ENCODE measurements around the gene RARS2.
"Not testable (repeated sequence)": the region's sequence is repeated elsewhere in the genome, so short reads cannot be mapped to it uniquely, and the experiment has no call there.

Gene RARS2

GRCh38 chr6:87494761-87495422, 94.9 kb downstream of the RARS2 start:
- DNase-seq = no peak

- DNase-seq = not testable (repeated sequence)
These were observed 100.5 kb downstream of the RARS2 start for GRCh38 chr6:87489326-87489725.

GRCh38 chr6:87487555-87487954, 102.2 kb downstream of the RARS2 start:
- no peak for DNase-seq

- DNase-seq = no peak
These were observed 105.3 kb downstream of the RARS2 start for GRCh38 chr6:87484491-87484890.

- no peak for DNase-seq
These were observed 105.9 kb downstream of the RARS2 start for GRCh38 chr6:87483929-87484328.

- no peak for DNase-seq
These were observed 107.4 kb downstream of the RARS2 start for GRCh38 chr6:87482366-87482765.

- no peak for DNase-seq
These were observed 107.9 kb downstream of the RARS2 start for GRCh38 chr6:87481931-87482330.

- DNase-seq = no peak
These were observed 116.3 kb downstream of the RARS2 start for GRCh38 chr6:87473419-87473903.

- DNase-seq = peak; percentile 85
These were observed 117.0 kb downstream of the RARS2 start, which contains the start of gene SLC35A1 for GRCh38 chr6:87472525-87473418. Gene SLC35A1, plus strand, starts transcription at chr6:87472974. Its CDS starts 30 bp downstream, at chr6:87473004.

- no peak for DNase-seq
These were observed 124.7 kb downstream of the RARS2 start for GRCh38 chr6:87465051-87465450.

All from NCI-H82 (cell line).